NCI-H2107 treated with DMSO at 0.1 percent for 48 hours (cell line): Measurements from ENCODE around the gene THYN1.
A peak's percentile ranks its signal among the peaks of the same experiment; 100 is the strongest.
"Not testable (repeated sequence)": the region's sequence is repeated elsewhere in the genome, so short reads cannot be mapped to it uniquely, and the experiment has no call there.

Experiments used
- DNase-seq: peaks from one replicate; lab custom pipeline; 2025; ENCODE audit not compliant: unreplicated experiment; lab: John Stamatoyannopoulos, UW

Gene THYN1

GRCh38 chr11:134275534-134276395, 22.6 kb upstream of the THYN1 start, which contains the start of gene GLB1L3:
TSS of gene GLB1L3 (plus strand) at chr11:134276379. CDS start at chr11:134276741, 362 bp downstream.
- peak; percentile 52 for DNase-seq

- DNase-seq, result no peak
Measured at GRCh38 chr11:134275188-134275533, 22.0 kb upstream of the THYN1 start.

- DNase-seq, result no peak
Measured at GRCh38 chr11:134273317-134273712, 20.2 kb upstream of the THYN1 start.

GRCh38 chr11:134272381-134273316, 19.5 kb upstream of the THYN1 start:
- peak; percentile 82 for DNase-seq

GRCh38 chr11:134271978-134272377, 18.8 kb upstream of the THYN1 start:
- no peak for DNase-seq

GRCh38 chr11:134270250-134270714, 17.1 kb upstream of the THYN1 start:
- DNase-seq, result peak; percentile 69

- no peak for DNase-seq
Measured at GRCh38 chr11:134267966-134268365, 14.8 kb upstream of the THYN1 start.

- peak; percentile 78 for DNase-seq
Measured at GRCh38 chr11:134267461-134267860, 14.3 kb upstream of the THYN1 start.

- no peak for DNase-seq
Measured at GRCh38 chr11:134266841-134267251, 13.7 kb upstream of the THYN1 start.

- DNase-seq, result no peak
Measured at GRCh38 chr11:134266440-134266839, 13.3 kb upstream of the THYN1 start.

GRCh38 chr11:134264966-134265764, 12.0 kb upstream of the THYN1 start:
- DNase-seq, result no peak

- peak; percentile 24 for DNase-seq
Measured at GRCh38 chr11:134261626-134262488, 8.7 kb upstream of the THYN1 start.

- DNase-seq, result no peak
Measured at GRCh38 chr11:134260983-134261382, 7.8 kb upstream of the THYN1 start.

- no peak for DNase-seq
Measured at GRCh38 chr11:134260503-134260902, 7.4 kb upstream of the THYN1 start.

GRCh38 chr11:134258577-134258976, 5.4 kb upstream of the THYN1 start:
- no peak for DNase-seq

GRCh38 chr11:134257101-134257500, 3.9 kb upstream of the THYN1 start:
- no peak for DNase-seq

- not testable (repeated sequence) for DNase-seq
Measured at GRCh38 chr11:134255184-134255561, 2.0 kb upstream of the THYN1 start.

GRCh38 chr11:134254433-134255183, 1.5 kb upstream of the THYN1 start:
- DNase-seq, result no peak
